GM12892 (cell line): ENCODE measurements around the gene IRF1.

Source experiments
- POLR2A ChIP-seq: IDR thresholded peaks from 2 replicates; pipeline ENCODE4 v1.6.1; 2011; ENCODE audit warnings: low read depth, low read length, control low read depth
- POLR2AphosphoS5 ChIP-seq: IDR thresholded peaks from 2 replicates; pipeline ENCODE4 v1.6.1; 2011; ENCODE audit warnings: low read depth, low read length, control low read depth
- TAF1 ChIP-seq: IDR thresholded peaks from 2 replicates; pipeline ENCODE4 v1.6.1; 2011; ENCODE audit warnings: low read depth, mild to moderate bottlenecking, control low read depth, low read length, borderline replicate concordance

- TF ChIP-seq POLR2AphosphoS5 (no peak), POLR2A (no peak), TAF1 (no peak)
Observed at GRCh38 chr5:132470596-132470995, 20.0 kb downstream of the IRF1 start.
